ENCODE results near the gene TRMT2B. TPM values are rescaled to one million over a fixed set of nuclear protein-coding genes. Genes with fewer than 3 reads are reported as not detected.
A peak's percentile ranks its signal among the peaks of the same experiment; 100 is the strongest.
"Not testable (repeated sequence)": the region's sequence is repeated elsewhere in the genome, so short reads cannot be mapped to it uniquely, and the experiment has no call there.

Gene TRMT2B
- total RNA-seq, 8 experiments from 2014 or later = 2.7 to 17.5 (median 6.4) TPM

GRCh38 chrX:100990139-100990538 is 61.8 kb downstream of the TRMT2B start:
- Histone ChIP-seq H3K4me1 (replicated peaks in 1 of 2) (no peaks in the 10 kb centered on the region), H3K27ac (no peak overlapping the region), H3K4me3 (no peak overlapping the region)
- ATAC-seq (replicated peaks in 6 of 8) = no peak
- WGBS, 10 experiments = 14 to 80% (median 36%) methylated on average over 1 to 2 of the region's 2 CpGs; no CpG with 5 or more reads in 7 of the 10 experiments
- in situ Hi-C loops (cut with MboI; ENCODE audit: low pct_unique_long_range_greater_than_20kb in 2 of 9, low sequenced_read_pairs in 9 of 9, unreplicated experiment in 9 of 9) = no loop called here

GRCh38 chrX:100984818-100985217 is 67.1 kb downstream of the TRMT2B start:
- H3K4me1 ChIP-seq (replicated peaks in 1 of 2) = no peaks in the 10 kb centered on the region
- H3K4me3 ChIP-seq = no peak overlapping the region
- H3K27ac ChIP-seq = no peak overlapping the region
- in situ Hi-C loops (cut with MboI; ENCODE audit: low pct_unique_long_range_greater_than_20kb in 2 of 9, low sequenced_read_pairs in 9 of 9, unreplicated experiment in 9 of 9) = no loop called here
- ATAC-seq (replicated peaks in 6 of 8) = no peak

GRCh38 chrX:100981498-100981845 is 70.4 kb downstream of the TRMT2B start:
- ATAC-seq (replicated peaks in 6 of 8); in situ Hi-C loops (cut with MboI; ENCODE audit: low pct_unique_long_range_greater_than_20kb in 2 of 9, low sequenced_read_pairs in 9 of 9, unreplicated experiment in 9 of 9); H3K27ac ChIP-seq; H3K4me1 ChIP-seq (replicated peaks in 1 of 2); H3K4me3 ChIP-seq: not testable (repeated sequence)
- no CpG with 5 or more reads among the region's 1 CpG for WGBS, 10 experiments

- H3K27ac ChIP-seq = no peak overlapping the region
- no peak overlapping the region for H3K4me3 ChIP-seq
- ATAC-seq (replicated peaks in 6 of 8) = peak in 2 of 8 experiments; percentile 67 to 87
- in situ Hi-C loops (cut with MboI; ENCODE audit: low pct_unique_long_range_greater_than_20kb in 2 of 9, low sequenced_read_pairs in 9 of 9, unreplicated experiment in 9 of 9) = no loop called here
- no peaks in the 10 kb centered on the region for H3K4me1 ChIP-seq (replicated peaks in 1 of 2)
- 60 to 100% (median 87%) methylated on average over 1 to 4 of the region's 6 CpGs; no CpG with 5 or more reads in 6 of the 10 experiments for WGBS, 10 experiments
Measured at GRCh38 chrX:100980608-100981497, 71.1 kb downstream of the TRMT2B start.

GRCh38 chrX:100979881-100980607 is 71.9 kb downstream of the TRMT2B start:
- Histone ChIP-seq H3K4me1 (replicated peaks in 1 of 2) (no peaks in the 10 kb centered on the region), H3K27ac (no peak overlapping the region), H3K4me3 (no peak overlapping the region)
- WGBS, 10 experiments = 45 to 100% methylated on average over 1 to 2 of the region's 3 CpGs; no CpG with 5 or more reads in 8 of the 10 experiments
- no peak for ATAC-seq (replicated peaks in 6 of 8)
- in situ Hi-C loops (cut with MboI; ENCODE audit: low pct_unique_long_range_greater_than_20kb in 2 of 9, low sequenced_read_pairs in 9 of 9, unreplicated experiment in 9 of 9) = no loop called here

GRCh38 chrX:100976211-100976610 is 75.7 kb downstream of the TRMT2B start:
- H3K27ac ChIP-seq = no peak overlapping the region
- H3K4me1 ChIP-seq (replicated peaks in 1 of 2) = no peaks in the 10 kb centered on the region
- no peak overlapping the region for H3K4me3 ChIP-seq
- in situ Hi-C loops (cut with MboI; ENCODE audit: low pct_unique_long_range_greater_than_20kb in 2 of 9, low sequenced_read_pairs in 9 of 9, unreplicated experiment in 9 of 9) = no loop called here
- WGBS, 10 experiments = 17 to 100% (median 82%) methylated on average over 1 of the region's 1 CpG; no CpG with 5 or more reads in 6 of the 10 experiments
- no peak for ATAC-seq (replicated peaks in 6 of 8)

GRCh38 chrX:100975212-100975611 is 76.7 kb downstream of the TRMT2B start:
- no peak for ATAC-seq (replicated peaks in 6 of 8)
- H3K4me3 ChIP-seq = no peak overlapping the region
- no peak overlapping the region for H3K27ac ChIP-seq
- WGBS, 10 experiments = 61 to 100% (median 94%) methylated on average over 1 to 3 of the region's 3 CpGs; no CpG with 5 or more reads in 4 of the 10 experiments
- no peaks in the 10 kb centered on the region for H3K4me1 ChIP-seq (replicated peaks in 1 of 2)
- in situ Hi-C loops (cut with MboI; ENCODE audit: low pct_unique_long_range_greater_than_20kb in 2 of 9, low sequenced_read_pairs in 9 of 9, unreplicated experiment in 9 of 9) = no loop called here

- WGBS, 10 experiments = 80 to 100% (median 91%) methylated on average over 1 to 10 of the region's 19 CpGs; no CpG with 5 or more reads in 6 of the 10 experiments
- Histone ChIP-seq H3K4me3 (no peak overlapping the region), H3K4me1 (replicated peaks in 1 of 2) (no peaks in the 10 kb centered on the region), H3K27ac (no peak overlapping the region)
- no peak for ATAC-seq (replicated peaks in 6 of 8)
- in situ Hi-C loops (cut with MboI; ENCODE audit: low pct_unique_long_range_greater_than_20kb in 2 of 9, low sequenced_read_pairs in 9 of 9, unreplicated experiment in 9 of 9) = no loop called here
Measured at GRCh38 chrX:100973411-100973810, 78.5 kb downstream of the TRMT2B start.

GRCh38 chrX:100969936-100970335 is 82.0 kb downstream of the TRMT2B start:
- Histone ChIP-seq H3K4me3 (no peak overlapping the region), H3K4me1 (replicated peaks in 1 of 2) (no peaks in the 10 kb centered on the region), H3K27ac (no peak overlapping the region)
- WGBS, 10 experiments = 60 to 100% methylated on average over 1 of the region's 1 CpG; no CpG with 5 or more reads in 8 of the 10 experiments
- no peak for ATAC-seq (replicated peaks in 6 of 8)
- in situ Hi-C loops (cut with MboI; ENCODE audit: low pct_unique_long_range_greater_than_20kb in 2 of 9, low sequenced_read_pairs in 9 of 9, unreplicated experiment in 9 of 9) = no loop called here

- no peak for ATAC-seq (replicated peaks in 6 of 8)
- WGBS, 10 experiments = 0 to 100% (median 72%) methylated on average over 1 to 2 of the region's 2 CpGs; no CpG with 5 or more reads in 4 of the 10 experiments
- Histone ChIP-seq H3K4me1 (replicated peaks in 1 of 2) (no peaks in the 10 kb centered on the region), H3K4me3 (no peak within 1 kb of the TSS), H3K27ac (no peak within 1 kb of the TSS)
- in situ Hi-C loops (cut with MboI; ENCODE audit: low pct_unique_long_range_greater_than_20kb in 2 of 9, low sequenced_read_pairs in 9 of 9, unreplicated experiment in 9 of 9) = no loop called here
Measured at GRCh38 chrX:100969408-100969807, 82.5 kb downstream of the TRMT2B start, which contains the start of gene ARL13A. ARL13A (plus strand) TSS chrX:100969708; CDS start chrX:100973690, 3,982 bp downstream.

GRCh38 chrX:100964362-100964761 is 87.5 kb downstream of the TRMT2B start:
- Histone ChIP-seq H3K27ac (no peak overlapping the region), H3K4me1 (replicated peaks in 1 of 2) (no peaks in the 10 kb centered on the region), H3K4me3 (no peak overlapping the region)
- ATAC-seq (replicated peaks in 6 of 8) = no peak
- in situ Hi-C loops (cut with MboI; ENCODE audit: low pct_unique_long_range_greater_than_20kb in 2 of 9, low sequenced_read_pairs in 9 of 9, unreplicated experiment in 9 of 9) = no loop called here

- WGBS, 10 experiments = 13 to 94% (median 55%) methylated on average over 3 of the region's 3 CpGs; no CpG with 5 or more reads in 3 of the 10 experiments
Measured at GRCh38 chrX:100962811-100963210, 89.1 kb downstream of the TRMT2B start.

More at GRCh38 chrX:100962811-100963210, 89.1 kb downstream of the TRMT2B start:
- no peak overlapping the region for H3K4me3 ChIP-seq
- H3K4me1 ChIP-seq (replicated peaks in 1 of 2) = no peaks in the 10 kb centered on the region
- ATAC-seq (replicated peaks in 6 of 8) = no peak
- H3K27ac ChIP-seq = no peak overlapping the region
- in situ Hi-C loops (cut with MboI; ENCODE audit: low pct_unique_long_range_greater_than_20kb in 2 of 9, low sequenced_read_pairs in 9 of 9, unreplicated experiment in 9 of 9) = no loop called here

All from motor neuron (in vitro differentiated cells).